ENCODE results near the gene OTUD5.

OTUD5 gene

GRCh38 chrX:48911412-48912182, 45.8 kb downstream of the OTUD5 start, which contains the start of gene SLC35A2:
Gene SLC35A2, minus strand, starts transcription at chrX:48911646. Its CDS starts 10 bp downstream, at chrX:48911636.
- DNase-seq (ENCODE audit: low spot score) = peak; percentile 84

DNA sequence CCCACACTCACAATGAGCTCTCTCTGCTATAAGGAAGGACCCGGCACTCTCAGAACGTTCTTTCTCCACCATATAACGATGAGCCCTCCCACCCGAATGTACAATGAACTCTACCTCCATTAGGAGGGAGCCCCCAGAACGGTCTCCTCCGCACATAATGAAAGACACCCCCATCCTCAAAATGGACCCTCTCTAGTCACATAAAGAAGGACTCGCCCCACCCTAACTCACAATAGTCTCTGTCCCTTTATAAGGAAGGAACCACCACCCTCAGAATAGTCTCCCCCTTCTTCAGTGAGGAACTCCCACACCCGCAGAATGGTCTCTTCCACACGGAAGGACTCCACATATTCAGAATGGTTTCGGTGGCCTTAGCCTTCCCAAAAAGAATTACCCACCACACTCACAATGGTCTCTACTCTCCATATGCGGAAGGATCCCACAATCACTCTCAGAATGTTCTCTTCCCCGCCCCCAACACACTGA, 46.4 kb downstream of the OTUD5 start:
- no peak for DNase-seq (ENCODE audit: low spot score)

GRCh38 chrX:48909703-48910294, 47.6 kb downstream of the OTUD5 start:
- no peak for DNase-seq (ENCODE audit: low spot score)

DNA sequence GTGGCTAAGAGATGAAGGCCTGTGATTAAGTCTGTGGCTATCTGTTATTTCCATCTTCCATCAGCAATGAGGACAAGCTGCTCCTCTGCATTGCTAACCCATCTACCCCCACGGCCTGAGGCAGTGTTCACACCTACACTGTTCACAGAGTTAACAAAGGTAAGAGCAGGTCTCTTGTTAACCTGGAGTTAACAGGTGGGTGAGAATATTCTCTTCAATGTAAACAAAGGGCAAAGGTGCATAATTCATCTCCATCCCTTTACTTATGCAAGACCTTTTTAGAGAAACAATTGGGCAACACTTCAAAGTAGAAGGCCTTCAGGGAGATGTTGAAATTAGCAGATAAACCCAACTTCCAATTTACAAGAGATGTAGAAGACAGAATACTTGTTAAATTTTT, 48.8 kb downstream of the OTUD5 start:
- DNase-seq (ENCODE audit: low spot score) = no peak

DNA sequence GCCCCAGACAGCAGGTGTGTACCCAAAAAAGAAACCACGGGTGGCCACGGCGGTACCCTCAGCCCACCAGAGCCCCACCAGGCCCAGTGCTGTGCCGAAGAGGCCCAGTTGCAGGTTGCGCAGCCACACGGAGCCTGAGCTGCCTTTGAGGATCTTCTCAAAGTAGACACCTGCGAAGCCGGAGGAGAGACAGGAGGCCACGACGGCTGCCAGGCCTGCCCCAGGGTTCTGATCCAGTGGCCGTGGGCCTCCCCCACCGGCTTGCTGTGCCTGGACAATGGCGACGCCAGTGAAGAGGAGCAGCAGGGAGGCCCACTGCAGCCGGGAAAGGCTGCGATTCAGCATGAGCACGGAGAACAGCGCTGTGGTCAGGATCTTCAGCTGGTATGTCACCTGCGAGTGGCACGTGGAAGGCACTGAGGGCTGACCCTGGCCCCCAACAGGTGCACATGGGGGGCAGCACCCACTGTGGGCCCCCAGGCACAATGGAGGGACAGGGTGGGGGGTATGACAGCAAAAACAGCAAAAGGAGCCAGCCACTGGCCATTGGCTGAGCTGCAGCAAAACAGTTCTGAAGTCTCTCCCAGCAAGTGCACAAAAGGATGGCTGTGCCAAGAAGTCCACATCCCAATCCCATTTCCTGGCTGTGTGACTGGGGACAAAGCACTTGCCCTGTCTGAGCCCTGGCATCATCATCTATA, 52.2 kb downstream of the OTUD5 start:
- DNase-seq (ENCODE audit: low spot score) = no peak

GRCh38 chrX:48904626-48905025, 52.8 kb downstream of the OTUD5 start:
- DNase-seq (ENCODE audit: low spot score) = no peak

- DNase-seq (ENCODE audit: low spot score) = no peak
Measured at GRCh38 chrX:48904180-48904579, 53.2 kb downstream of the OTUD5 start.

- DNase-seq (ENCODE audit: low spot score) = no peak
Measured at GRCh38 chrX:48903290-48903689, 54.1 kb downstream of the OTUD5 start.

DNA sequence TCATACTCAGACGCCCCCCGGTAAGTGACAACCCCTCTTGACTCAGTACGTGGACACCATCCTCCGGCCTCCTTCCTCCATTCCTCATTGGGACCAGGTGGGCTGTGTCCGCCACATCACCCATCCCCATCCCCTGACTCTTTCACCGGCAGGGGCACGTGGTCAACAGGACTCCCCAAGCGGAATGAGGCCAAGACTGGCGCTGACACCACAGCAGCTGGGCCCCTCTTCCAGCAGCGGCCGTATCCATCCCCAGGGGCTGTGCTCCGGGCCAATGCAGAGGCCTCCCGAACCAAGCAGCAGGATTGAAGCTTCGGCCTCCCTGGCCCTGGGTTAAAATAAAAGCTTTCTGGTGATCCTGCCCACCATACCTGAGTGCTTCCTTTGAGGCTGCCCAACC, 54.6 kb downstream of the OTUD5 start:
- DNase-seq (ENCODE audit: low spot score) = no peak

- DNase-seq (ENCODE audit: low spot score) = no peak
Measured at GRCh38 chrX:48902135-48902534, 55.3 kb downstream of the OTUD5 start.

GRCh38 chrX:48901069-48901468, 56.3 kb downstream of the OTUD5 start:
- DNase-seq (ENCODE audit: low spot score) = no peak

DNA sequence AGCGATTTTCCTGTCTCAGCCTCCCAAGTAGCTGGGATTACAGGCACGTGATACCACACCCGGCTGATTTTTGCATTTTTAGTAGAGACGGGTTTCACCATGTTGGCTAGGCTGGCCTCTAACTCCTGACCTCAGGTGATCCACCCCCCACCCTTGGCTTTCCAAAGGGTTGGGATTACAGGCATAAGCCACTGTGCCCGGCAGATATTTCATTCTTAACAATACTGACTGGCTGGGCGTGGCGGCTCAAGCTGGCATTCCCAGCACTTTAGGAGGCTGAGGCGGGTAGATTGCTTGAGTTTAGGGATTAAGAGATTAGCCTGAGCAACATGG, 58.4 kb downstream of the OTUD5 start:
- no peak for DNase-seq (ENCODE audit: low spot score)

DNA sequence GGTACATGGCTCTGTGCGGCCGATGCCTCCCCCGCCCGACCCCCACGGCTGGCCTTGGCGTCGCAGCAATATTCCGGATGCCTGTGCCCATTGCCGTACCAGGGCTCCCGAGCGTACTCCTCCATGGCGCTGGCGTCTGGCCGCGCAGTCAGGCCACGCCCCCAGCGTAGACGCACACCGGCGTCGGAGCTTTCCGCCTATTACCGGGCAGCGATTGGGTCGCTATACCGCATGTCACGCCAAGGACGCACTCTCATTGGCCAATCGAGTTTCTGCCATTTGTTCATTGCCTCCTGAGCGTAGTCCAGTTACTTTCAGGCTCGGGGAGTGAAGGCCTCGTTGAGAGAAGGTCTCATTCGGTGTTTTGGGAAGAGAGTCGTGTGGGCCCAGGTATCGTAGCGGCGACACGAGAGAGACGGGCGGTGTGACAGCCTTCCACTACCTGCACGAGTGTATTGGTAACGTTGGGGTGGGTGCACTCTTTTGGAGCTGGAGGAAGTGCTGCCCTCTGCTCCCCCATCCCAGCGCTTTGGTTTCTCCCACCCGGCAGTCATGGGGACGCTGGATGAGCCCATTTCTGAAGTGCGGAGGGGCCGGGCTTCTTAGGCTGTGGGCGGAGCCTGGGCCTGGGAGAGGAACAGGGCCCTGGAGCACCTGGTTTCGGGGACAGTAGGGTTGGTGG, 59.6 kb downstream of the OTUD5 start, which contains the start of the genes PQBP1 and TIMM17B:
PQBP1 (plus strand) TSS at position 306 of the 682 bp plus-strand sequence. CDS start 580 bp downstream, outside the sequence.
TIMM17B (minus strand) TSS at position 144 of the 682 bp plus-strand sequence; CDS start at position 125, 19 bp downstream.
- peak; percentile 90 for DNase-seq (ENCODE audit: low spot score)

DNA sequence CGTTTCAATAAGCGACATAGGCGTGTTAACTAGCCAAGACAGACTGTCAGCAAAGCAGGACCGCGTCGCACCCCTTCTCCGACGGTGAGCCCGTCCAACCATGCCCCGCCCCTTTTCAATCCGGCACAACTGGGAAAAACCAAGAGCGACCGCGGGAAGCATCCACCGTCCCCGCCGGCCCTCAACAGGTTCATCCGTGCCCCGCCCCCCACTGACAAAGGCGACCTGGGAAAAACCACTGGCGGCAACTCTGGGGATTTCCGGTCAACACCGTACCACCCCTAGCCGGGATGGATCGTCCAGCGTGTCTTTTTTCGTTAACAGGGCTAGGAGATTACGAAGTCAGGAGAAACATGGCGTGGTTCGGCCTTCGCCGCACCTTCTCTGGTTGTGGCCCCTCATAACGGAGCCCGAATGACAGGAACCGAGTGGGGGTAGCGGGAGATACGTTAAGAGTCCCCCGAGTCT, 60.2 kb downstream of the OTUD5 start:
- DNase-seq (ENCODE audit: low spot score) = peak; percentile 50

GRCh38 chrX:48896611-48897011, 60.8 kb downstream of the OTUD5 start:
- DNase-seq (ENCODE audit: low spot score) = no peak

DNA sequence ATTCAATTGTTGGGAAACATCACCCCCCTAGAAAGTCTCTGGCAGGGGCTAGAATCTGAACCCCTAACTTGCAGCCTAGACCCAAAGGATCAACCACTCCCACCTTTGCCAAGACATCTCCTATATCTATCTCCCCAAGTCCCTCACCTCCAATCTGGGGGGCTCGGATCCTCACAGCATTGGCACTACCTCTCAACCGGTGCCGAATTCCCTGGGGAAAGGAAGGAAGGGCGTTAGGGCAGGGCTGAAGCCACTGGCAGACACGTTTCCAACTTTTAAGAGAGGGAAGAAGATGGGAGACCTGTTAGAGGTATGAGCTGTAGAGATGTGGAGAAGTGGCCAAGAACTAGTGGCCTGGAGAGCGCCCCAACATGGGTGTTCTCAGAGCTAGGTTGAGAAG, 62.5 kb downstream of the OTUD5 start:
- no peak for DNase-seq (ENCODE audit: low spot score)

- no peak for DNase-seq (ENCODE audit: low spot score)
Measured at GRCh38 chrX:48893556-48894348, 63.7 kb downstream of the OTUD5 start.

DNA sequence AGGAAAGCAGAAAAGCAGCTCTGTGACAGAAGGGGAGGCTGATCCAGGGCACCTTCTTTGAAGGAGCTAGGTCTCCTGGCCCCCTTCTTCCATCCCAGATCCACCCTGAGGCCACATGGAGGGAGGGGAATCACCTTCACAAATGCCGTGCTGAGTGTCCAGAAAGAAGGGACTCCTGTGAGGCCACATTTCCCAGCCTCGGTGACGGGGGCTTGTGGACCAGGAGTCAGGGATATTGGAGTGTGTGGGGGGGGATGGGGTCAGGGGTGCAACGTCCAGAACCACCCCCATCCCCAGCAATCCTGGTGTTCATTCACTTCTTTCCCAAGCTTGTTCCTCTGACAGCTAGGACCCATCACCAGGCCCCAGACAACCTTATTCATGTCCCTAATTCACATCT, 64.5 kb downstream of the OTUD5 start:
- no peak for DNase-seq (ENCODE audit: low spot score)

GRCh38 chrX:48891402-48892288, 65.8 kb downstream of the OTUD5 start:
- DNase-seq (ENCODE audit: low spot score) = peak; percentile 76

- no peak for DNase-seq (ENCODE audit: low spot score)
Measured at GRCh38 chrX:48890934-48891401, 66.4 kb downstream of the OTUD5 start.

Data from CD4-positive, alpha-beta T cell treated with Interleukin-15 for 4 hours (primary cell).